Measurements from ENCODE around the gene WDR70. TPM values are rescaled to one million over a fixed set of nuclear protein-coding genes. Genes with fewer than 3 reads are reported as not detected.
"Not testable (repeated sequence)": the region's sequence is repeated elsewhere in the genome, so short reads cannot be mapped to it uniquely, and the experiment has no call there.

Gene WDR70
- total and polyA plus RNA-seq, 4 experiments from 2014 or later = 23.5 to 43.2 (median 29.9) TPM

DNA sequence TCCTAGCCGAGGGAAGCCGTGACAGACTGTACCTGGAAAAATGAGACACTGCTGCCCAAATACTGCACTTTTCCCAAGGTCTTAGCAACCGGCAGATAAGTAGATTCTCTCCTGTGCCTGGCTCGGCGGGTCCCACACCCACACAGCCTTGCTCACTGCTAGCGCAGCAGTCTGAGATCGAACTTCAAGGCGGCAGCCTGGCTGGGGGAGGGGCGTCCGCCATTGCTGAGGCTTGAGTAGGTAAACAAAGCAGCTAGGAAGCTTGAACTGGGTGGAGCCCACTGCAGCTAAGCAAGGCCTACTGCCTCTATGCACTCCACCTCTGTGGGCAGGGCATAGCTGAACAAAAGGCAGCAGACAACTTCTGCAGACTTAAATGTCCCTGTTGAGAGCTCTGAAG is 309.8 kb downstream of the WDR70 start:
- H3K4me1 ChIP-seq (ENCODE audit: insufficient read depth, low read length); H3K4me3 Mint-ChIP-seq; H3K27me3 ChIP-seq (ENCODE audit: insufficient read depth, low read length); H3K4me1 Mint-ChIP-seq; H3K36me3 ChIP-seq (ENCODE audit: insufficient read depth, low read length); H3K4me3 ChIP-seq (ENCODE audit: low read length in 2 of 2); H3K27me3 Mint-ChIP-seq; H3K9me3 ChIP-seq (ENCODE audit: control insufficient read depth in 1 of 2, low read length in 2 of 2); POLR2A ChIA-PET (ENCODE audit: partially characterized antibody); DNase-seq; H3K27ac Mint-ChIP-seq; H3K27ac ChIP-seq (ENCODE audit: low read depth, low read length); CTCF ChIA-PET (ENCODE audit: partially characterized antibody); intact Hi-C loops (cut with micrococcal nuclease): not testable (repeated sequence)
- Mint-ChIP-seq H3K36me3 (peaks cover 19 to 48% of the 10 kb centered on the region in 2 donors), H3K9me3 (peaks cover 2 to 33% (median 18%) of the 10 kb centered on the region in 8 donors)

DNA sequence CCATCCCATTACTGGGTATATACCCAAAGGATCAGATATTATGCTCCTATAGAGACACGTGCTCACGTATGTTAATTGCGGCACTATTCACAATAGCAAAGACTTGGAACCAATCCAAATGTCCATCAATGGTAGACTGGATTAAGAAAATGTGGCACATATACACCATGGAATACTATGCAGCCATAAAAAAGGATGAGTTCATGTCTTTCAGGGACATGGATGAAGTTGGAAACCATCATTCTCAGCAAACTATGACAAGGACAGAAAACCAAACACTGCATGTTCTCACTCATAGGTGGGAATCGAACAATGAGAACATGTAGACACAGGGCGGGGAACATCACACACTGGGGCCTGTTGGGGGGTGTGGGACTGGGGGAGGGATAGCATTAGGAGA is 315.2 kb downstream of the WDR70 start:
- H3K4me1 ChIP-seq (ENCODE audit: insufficient read depth, low read length); H3K36me3 ChIP-seq (ENCODE audit: insufficient read depth, low read length); H3K27me3 Mint-ChIP-seq; H3K27me3 ChIP-seq (ENCODE audit: insufficient read depth, low read length); intact Hi-C loops (cut with micrococcal nuclease); POLR2A ChIA-PET (ENCODE audit: partially characterized antibody); H3K4me3 ChIP-seq (ENCODE audit: low read length in 2 of 2); CTCF ChIA-PET (ENCODE audit: partially characterized antibody); H3K4me3 Mint-ChIP-seq; H3K4me1 Mint-ChIP-seq; H3K9me3 ChIP-seq (ENCODE audit: control insufficient read depth in 1 of 2, low read length in 2 of 2); H3K27ac ChIP-seq (ENCODE audit: low read depth, low read length); DNase-seq; H3K27ac Mint-ChIP-seq: not testable (repeated sequence)
- peaks cover 4 to 37% (median 24%) of the 10 kb centered on the region in 8 donors for H3K9me3 Mint-ChIP-seq
- peaks cover 31 to 69% of the 10 kb centered on the region in 2 donors for H3K36me3 Mint-ChIP-seq

DNA sequence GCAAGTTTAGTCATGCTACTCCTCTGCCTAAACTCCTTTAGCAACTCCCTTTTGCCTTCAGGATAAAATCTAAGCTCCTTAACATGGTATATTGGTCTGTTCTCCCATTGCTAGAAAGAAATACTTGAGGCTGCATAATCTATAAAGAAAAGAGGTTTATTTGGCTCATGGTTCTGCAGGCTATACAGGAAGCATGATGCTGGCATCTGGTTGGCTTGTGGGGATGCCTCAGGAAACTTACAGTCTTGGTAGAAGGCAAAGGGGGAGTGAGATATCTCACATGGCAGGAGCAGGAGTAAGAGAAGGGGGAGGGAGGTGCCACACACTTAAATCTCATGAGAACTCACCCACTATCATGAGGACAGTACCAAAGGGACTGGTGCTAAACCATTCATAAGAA is 315.7 kb downstream of the WDR70 start:
- CTCF ChIA-PET (ENCODE audit: partially characterized antibody) = no interaction called here
- no peak overlapping the region for H3K27ac ChIP-seq (ENCODE audit: low read depth, low read length)

DNA sequence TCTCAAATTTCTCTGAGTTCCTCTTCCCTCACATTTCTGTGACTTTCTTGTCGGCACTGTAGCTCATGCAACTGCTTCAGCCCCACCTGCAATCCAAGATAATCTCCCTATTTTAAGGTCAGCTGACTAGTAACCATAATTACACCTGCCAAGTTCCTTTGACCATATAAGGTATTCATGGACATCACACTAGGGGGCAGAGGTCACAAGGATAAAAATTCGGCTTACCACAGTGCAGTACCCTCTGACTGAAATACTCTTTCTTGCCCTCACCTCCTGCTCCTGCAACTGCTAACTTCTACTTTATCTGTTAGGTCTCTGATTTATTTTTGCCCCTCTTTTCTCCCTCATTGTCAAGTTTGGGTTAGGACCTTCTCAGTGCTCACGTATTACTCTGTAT is 316.5 kb downstream of the WDR70 start:
- intact Hi-C loops (cut with micrococcal nuclease) = no loop called here
- no peaks in the 10 kb centered on the region for H3K9me3 ChIP-seq (ENCODE audit: control insufficient read depth in 1 of 2, low read length in 2 of 2)
- H3K27ac Mint-ChIP-seq = no peak overlapping the region
- no peak overlapping the region for H3K27ac ChIP-seq (ENCODE audit: low read depth, low read length)
- no peaks in the 10 kb centered on the region for H3K4me1 ChIP-seq (ENCODE audit: insufficient read depth, low read length)
- CTCF ChIA-PET (ENCODE audit: partially characterized antibody) = no interaction called here
- H3K27me3 ChIP-seq (ENCODE audit: insufficient read depth, low read length) = no peaks in the 10 kb centered on the region
- H3K4me1 Mint-ChIP-seq = peaks cover 0 to 1% (median 0%) of the 10 kb centered on the region in 4 donors
- H3K9me3 Mint-ChIP-seq = peaks cover 4 to 28% (median 20%) of the 10 kb centered on the region in 8 donors
- no peak for DNase-seq
- H3K4me3 ChIP-seq (ENCODE audit: low read length in 2 of 2) = no peak overlapping the region
- no peaks in the 10 kb centered on the region for H3K36me3 ChIP-seq (ENCODE audit: insufficient read depth, low read length)
- no peaks in the 10 kb centered on the region for H3K27me3 Mint-ChIP-seq
- peaks cover 39 to 64% of the 10 kb centered on the region in 2 donors for H3K36me3 Mint-ChIP-seq
- POLR2A ChIA-PET (ENCODE audit: partially characterized antibody) = no interaction called here
- H3K4me3 Mint-ChIP-seq = no peak overlapping the region

More for the DNA sequence above, 315.7 kb downstream of the WDR70 start:
- Mint-ChIP-seq H3K4me3 (no peak overlapping the region), H3K27ac (no peak overlapping the region), H3K36me3 (peaks cover 32 to 66% of the 10 kb centered on the region in 2 donors), H3K27me3 (no peaks in the 10 kb centered on the region), H3K4me1 (peaks cover 0 to 1% (median 0%) of the 10 kb centered on the region in 4 donors), H3K9me3 (peaks cover 4 to 36% (median 22%) of the 10 kb centered on the region in 8 donors)
- DNase-seq = no peak
- Histone ChIP-seq H3K4me3 (ENCODE audit: low read length in 2 of 2) (no peak overlapping the region), H3K9me3 (ENCODE audit: control insufficient read depth in 1 of 2, low read length in 2 of 2) (no peaks in the 10 kb centered on the region), H3K36me3 (ENCODE audit: insufficient read depth, low read length) (no peaks in the 10 kb centered on the region), H3K4me1 (ENCODE audit: insufficient read depth, low read length) (no peaks in the 10 kb centered on the region), H3K27me3 (ENCODE audit: insufficient read depth, low read length) (no peaks in the 10 kb centered on the region)
- intact Hi-C loops (cut with micrococcal nuclease) = no loop called here
- POLR2A ChIA-PET (ENCODE audit: partially characterized antibody) = no interaction called here

DNA sequence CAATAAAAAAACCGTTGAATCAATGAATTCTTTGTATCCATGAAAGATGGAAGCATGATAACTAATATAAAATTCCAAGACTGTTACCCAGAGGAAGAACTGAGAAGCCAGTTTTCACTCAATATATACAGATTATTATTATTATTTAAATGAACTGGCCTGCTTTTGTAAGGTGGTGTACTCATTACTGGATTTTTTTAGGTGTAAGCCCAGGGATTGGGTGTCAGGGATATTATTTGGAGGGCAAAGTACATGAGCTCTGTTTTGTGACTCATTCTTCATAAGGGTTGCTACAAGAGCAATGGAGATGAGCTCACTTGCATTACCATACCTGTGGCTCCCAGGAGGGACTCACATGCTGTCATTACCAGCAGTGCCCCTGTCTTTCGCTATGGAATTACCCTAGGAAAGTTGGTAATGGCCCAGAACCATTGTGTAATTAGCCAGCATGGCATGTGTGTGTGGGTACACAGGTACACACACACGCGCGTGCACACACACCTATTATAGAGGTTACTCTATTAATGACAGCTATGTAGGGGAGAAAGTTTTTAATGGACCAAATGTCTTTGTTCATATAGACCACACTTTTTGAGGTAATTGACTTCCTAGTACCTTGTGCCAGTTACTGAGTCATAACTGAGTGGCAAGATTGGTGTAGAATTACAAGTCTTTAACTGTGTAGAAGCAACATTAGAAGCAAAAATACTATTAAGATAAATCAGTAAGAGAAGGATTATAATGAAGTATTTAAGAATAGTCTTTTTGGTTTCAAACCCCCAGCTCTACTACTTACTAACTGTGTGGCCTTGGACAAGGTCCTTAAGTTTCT is 317.3 kb downstream of the WDR70 start:
- no peak for DNase-seq
- Mint-ChIP-seq H3K36me3 (peaks cover 40 to 63% of the 10 kb centered on the region in 2 donors), H3K27me3 (no peaks in the 10 kb centered on the region), H3K4me1 (no peaks in the 10 kb centered on the region), H3K4me3 (no peak overlapping the region), H3K9me3 (peaks cover 3 to 23% (median 16%) of the 10 kb centered on the region in 8 donors), H3K27ac (no peak overlapping the region)
- intact Hi-C loops (cut with micrococcal nuclease) = no loop called here
- Histone ChIP-seq H3K4me1 (ENCODE audit: insufficient read depth, low read length) (no peaks in the 10 kb centered on the region), H3K36me3 (ENCODE audit: insufficient read depth, low read length) (no peaks in the 10 kb centered on the region), H3K4me3 (ENCODE audit: low read length in 2 of 2) (no peak overlapping the region), H3K27me3 (ENCODE audit: insufficient read depth, low read length) (no peaks in the 10 kb centered on the region), H3K9me3 (ENCODE audit: control insufficient read depth in 1 of 2, low read length in 2 of 2) (no peaks in the 10 kb centered on the region), H3K27ac (ENCODE audit: low read depth, low read length) (no peak overlapping the region)
- CTCF ChIA-PET (ENCODE audit: partially characterized antibody) = no interaction called here
- POLR2A ChIA-PET (ENCODE audit: partially characterized antibody) = no interaction called here

DNA sequence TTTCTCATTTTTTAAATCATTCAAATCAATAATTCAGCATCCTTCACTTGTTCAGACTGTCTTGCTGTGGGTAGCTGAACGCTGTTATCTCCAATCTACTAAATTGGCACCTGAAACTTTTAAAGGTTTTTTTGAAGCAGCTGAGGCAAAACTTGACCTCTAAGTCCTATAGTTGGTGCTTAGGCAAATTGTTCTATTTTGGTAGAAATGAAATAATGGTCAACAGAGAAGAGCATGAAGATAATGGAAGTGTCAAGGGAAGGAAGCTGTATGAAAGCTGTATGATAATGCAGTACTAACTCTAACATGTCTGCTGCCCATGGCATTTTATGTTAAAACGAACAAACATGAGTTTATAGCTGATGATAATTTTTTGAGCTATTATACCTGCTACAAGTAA is 322.8 kb downstream of the WDR70 start:
- POLR2A ChIA-PET (ENCODE audit: partially characterized antibody) = no interaction called here
- DNase-seq = no peak
- H3K36me3 Mint-ChIP-seq = peaks cover 52 to 65% of the 10 kb centered on the region in 2 donors
- H3K27ac Mint-ChIP-seq = no peak overlapping the region
- H3K4me3 ChIP-seq (ENCODE audit: low read length in 2 of 2) = no peak overlapping the region
- CTCF ChIA-PET (ENCODE audit: partially characterized antibody) = interaction anchor here (1.4 kb wide), 1 partner anchor 22 kb away, joined by 3 read pairs; no protein-coding TSS in a partner anchor
- H3K9me3 Mint-ChIP-seq = peaks cover 0 to 4% (median 0%) of the 10 kb centered on the region in 8 donors
- H3K36me3 ChIP-seq (ENCODE audit: insufficient read depth, low read length) = no peaks in the 10 kb centered on the region
- H3K9me3 ChIP-seq (ENCODE audit: control insufficient read depth in 1 of 2, low read length in 2 of 2) = no peaks in the 10 kb centered on the region
- no peaks in the 10 kb centered on the region for H3K27me3 ChIP-seq (ENCODE audit: insufficient read depth, low read length)
- H3K4me3 Mint-ChIP-seq = no peak overlapping the region
- H3K4me1 Mint-ChIP-seq = peaks cover 0 to 2% (median 0%) of the 10 kb centered on the region in 4 donors
- H3K4me1 ChIP-seq (ENCODE audit: insufficient read depth, low read length) = no peaks in the 10 kb centered on the region
- intact Hi-C loops (cut with micrococcal nuclease) = no loop called here
- no peak overlapping the region for H3K27ac ChIP-seq (ENCODE audit: low read depth, low read length)
- no peaks in the 10 kb centered on the region for H3K27me3 Mint-ChIP-seq

DNA sequence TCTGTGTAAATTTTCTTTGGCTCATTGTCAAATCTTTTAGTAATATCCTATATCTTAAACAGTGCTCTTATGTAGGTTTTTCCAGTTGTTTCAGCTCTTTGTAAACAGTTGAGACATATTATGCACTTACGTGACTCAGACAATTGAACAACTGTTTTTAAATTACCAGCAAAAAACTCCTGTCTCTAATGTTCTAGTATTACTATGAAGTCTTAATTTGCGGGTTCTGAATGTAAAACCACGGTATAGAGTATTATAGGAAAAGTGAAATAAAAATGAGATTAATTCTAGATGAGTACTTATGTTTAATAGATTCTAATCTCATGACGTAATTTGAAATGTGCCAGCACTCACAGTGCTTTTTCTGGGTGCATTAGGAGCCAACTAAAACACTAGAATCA is 324.7 kb downstream of the WDR70 start:
- peaks cover 44 to 52% of the 10 kb centered on the region in 2 donors for H3K36me3 Mint-ChIP-seq
- H3K27me3 Mint-ChIP-seq = no peaks in the 10 kb centered on the region
- no peaks in the 10 kb centered on the region for H3K36me3 ChIP-seq (ENCODE audit: insufficient read depth, low read length)
- H3K4me3 Mint-ChIP-seq = no peak overlapping the region
- no peaks in the 10 kb centered on the region for H3K4me1 ChIP-seq (ENCODE audit: insufficient read depth, low read length)
- no peaks in the 10 kb centered on the region for H3K27me3 ChIP-seq (ENCODE audit: insufficient read depth, low read length)
- H3K9me3 Mint-ChIP-seq = peaks cover 0 to 4% (median 0%) of the 10 kb centered on the region in 8 donors
- POLR2A ChIA-PET (ENCODE audit: partially characterized antibody) = no interaction called here
- intact Hi-C loops (cut with micrococcal nuclease) = no loop called here
- no peak overlapping the region for H3K27ac Mint-ChIP-seq
- H3K4me1 Mint-ChIP-seq = peaks cover 0 to 2% (median 0%) of the 10 kb centered on the region in 4 donors
- CTCF ChIA-PET (ENCODE audit: partially characterized antibody) = no interaction called here
- no peak for DNase-seq
- no peaks in the 10 kb centered on the region for H3K9me3 ChIP-seq (ENCODE audit: control insufficient read depth in 1 of 2, low read length in 2 of 2)
- H3K4me3 ChIP-seq (ENCODE audit: low read length in 2 of 2) = no peak overlapping the region
- H3K27ac ChIP-seq (ENCODE audit: low read depth, low read length) = no peak overlapping the region
